ENCODE data around the gene PATE1. TPM values are rescaled to one million over a fixed set of nuclear protein-coding genes. Genes with fewer than 3 reads are reported as not detected.

PATE1 gene
- polyA plus RNA-seq, 1 donor from 2014 or later: not detected

GRCh38 chr11:125720781-125721180 is 25.3 kb upstream of the PATE1 start:
- H3K4me3 ChIP-seq (ENCODE audit: low read length): no peak overlapping the region
- no peaks in the 10 kb centered on the region for H3K27me3 ChIP-seq (ENCODE audit: insufficient read depth, low read depth, low read length)
- H3F3A ChIP-seq (ENCODE audit: insufficient read depth, low read length, poor library complexity, severe bottlenecking): no peaks in the 10 kb centered on the region
- H3K9me2 ChIP-seq (ENCODE audit: insufficient read depth, low read length): no peaks in the 10 kb centered on the region
- no peaks in the 10 kb centered on the region for H3K79me2 ChIP-seq (replicated peaks; ENCODE audit: insufficient read depth, low read length)
- no peak overlapping the region for H3K9ac ChIP-seq (ENCODE audit: low read length)
- TF ChIP-seq TAF1 (IDR thresholded peaks at IDR 0.05; ENCODE audit: low read depth): no peak
- no peak for TF ChIP-seq RAD21 (conservative IDR thresholded peaks at IDR 0.05)
- TF ChIP-seq CTCF (IDR thresholded peaks at IDR 0.05; ENCODE audit: poor library complexity, severe bottlenecking): no peak
- no peak for TF ChIP-seq EP300 (conservative IDR thresholded peaks at IDR 0.05; ENCODE audit: poor library complexity, severe bottlenecking)
- TF ChIP-seq MXI1 (conservative IDR thresholded peaks at IDR 0.05; ENCODE audit: poor library complexity, severe bottlenecking): no peak
- TF ChIP-seq REST (IDR thresholded peaks at IDR 0.05; ENCODE audit: borderline replicate concordance): no peak
- TF ChIP-seq SMC3 (conservative IDR thresholded peaks at IDR 0.05; ENCODE audit: poor library complexity): no peak
- TF ChIP-seq POLR2AphosphoS5 (IDR thresholded peaks at IDR 0.05): no peak
- TF ChIP-seq EZH2 (IDR thresholded peaks at IDR 0.05; ENCODE audit: borderline replicate concordance, insufficient read depth, low read length, poor library complexity, severe bottlenecking): no peak
- H3K4me2 ChIP-seq (ENCODE audit: low read length): no peak overlapping the region
- H3K36me3 ChIP-seq (ENCODE audit: insufficient read depth, low read length): no peaks in the 10 kb centered on the region
- H3K27ac ChIP-seq (ENCODE audit: low read length): no peak overlapping the region
- H3K9me3 ChIP-seq (ENCODE audit: low read length): no peaks in the 10 kb centered on the region
- no peak overlapping the region for H2AFZ ChIP-seq (ENCODE audit: low read depth, low read length)
- H4K20me1 ChIP-seq (ENCODE audit: insufficient read depth): no peaks in the 10 kb centered on the region

- Histone ChIP-seq H3K9ac (ENCODE audit: low read length) (no peak overlapping the region), H3K27ac (ENCODE audit: low read length) (no peak overlapping the region), H3K9me2 (ENCODE audit: insufficient read depth, low read length) (no peaks in the 10 kb centered on the region), H3K9me3 (ENCODE audit: low read length) (no peaks in the 10 kb centered on the region), H3K4me3 (ENCODE audit: low read length) (no peak overlapping the region), H3F3A (ENCODE audit: insufficient read depth, low read length, poor library complexity, severe bottlenecking) (no peaks in the 10 kb centered on the region), H3K4me2 (ENCODE audit: low read length) (no peak overlapping the region), H3K79me2 (replicated peaks; ENCODE audit: insufficient read depth, low read length) (no peaks in the 10 kb centered on the region), H4K20me1 (ENCODE audit: insufficient read depth) (no peaks in the 10 kb centered on the region), H2AFZ (ENCODE audit: low read depth, low read length) (no peak overlapping the region), H3K27me3 (ENCODE audit: insufficient read depth, low read depth, low read length) (no peaks in the 10 kb centered on the region), H3K36me3 (ENCODE audit: insufficient read depth, low read length) (no peaks in the 10 kb centered on the region)
- peak; percentile 11 for TF ChIP-seq RAD21 (conservative IDR thresholded peaks at IDR 0.05)
- no peak for TF ChIP-seq CTCF (IDR thresholded peaks at IDR 0.05; ENCODE audit: poor library complexity, severe bottlenecking)
Measured at GRCh38 chr11:125724125-125724524, 22.0 kb upstream of the PATE1 start.

All from neural cell (in vitro differentiated cells).